Chondrocyte (in vitro differentiated cells): ENCODE data around the gene KANSL2. TPM values are rescaled to one million over a fixed set of nuclear protein-coding genes. Genes with fewer than 3 reads are reported as not detected.

Source experiments
- DNase-seq: peaks from one replicate; pipeline ENCODE4 v3.0.0; 2021; ENCODE audit warnings: mixed read lengths, low spot score
- H3K27ac Mint-ChIP-seq: one replicate; pipeline ENCODE4 v1.8.0; 2021; ENCODE audit warnings: mild to moderate bottlenecking, moderate library complexity, mixed read lengths; ENCODE audit not compliant: unreplicated experiment
- H3K27me3 Mint-ChIP-seq: 2 replicates; pipeline ENCODE4 v1.8.0; 2021; ENCODE audit warnings: low read depth, mixed read lengths
- H3K36me3 Mint-ChIP-seq: 2 replicates; pipeline ENCODE4 v1.8.0; 2021; ENCODE audit warnings: low read depth, mixed read lengths
- H3K4me1 Mint-ChIP-seq: 2 replicates; pipeline ENCODE4 v1.8.0; 2021; ENCODE audit warnings: low read depth, mild to moderate bottlenecking, mixed read lengths
- H3K4me3 Mint-ChIP-seq: one replicate; pipeline ENCODE4 v1.8.0; 2021; ENCODE audit warnings: mild to moderate bottlenecking, moderate library complexity, mixed read lengths; ENCODE audit not compliant: unreplicated experiment
- H3K9me3 Mint-ChIP-seq: 2 replicates; pipeline ENCODE4 v1.8.0; 2021; ENCODE audit warnings: low read depth, mixed read lengths
- CTCF ChIP-seq: fragments of 200-600 bp; sonication (generic); IDR thresholded peaks from 2 replicates; pipeline ENCODE4 v1.5.0; 2021; ENCODE audit warnings: antibody characterized with exemption, mild to moderate bottlenecking, moderate library complexity
- total RNA-seq: library from RNA; stranded (reverse); gene quantifications from 3 replicates; pipeline ENCODE4 v1.2.1, GENCODE V29; 2021

Gene KANSL2
- total RNA-seq, 1 donor from 2014 or later = 29.0 TPM

- Mint-ChIP-seq H3K4me1 (no peaks in the 10 kb centered on the region), H3K4me3 (no peak overlapping the region), H3K9me3 (peaks cover 3% of the 10 kb centered on the region), H3K27me3 (no peaks in the 10 kb centered on the region), H3K27ac (no peak overlapping the region), H3K36me3 (peaks cover 21% of the 10 kb centered on the region)
- DNase-seq = no peak
- TF ChIP-seq CTCF = no peak
These were observed 41.2 kb downstream of the KANSL2 start for GRCh38 chr12:48640854-48641253.

GRCh38 chr12:48640428-48640827 is 41.6 kb downstream of the KANSL2 start:
- H3K36me3 Mint-ChIP-seq = peaks cover 21% of the 10 kb centered on the region
- no peaks in the 10 kb centered on the region for H3K4me1 Mint-ChIP-seq
- no peak overlapping the region for H3K27ac Mint-ChIP-seq
- no peak overlapping the region for H3K4me3 Mint-ChIP-seq
- no peak for DNase-seq
- TF ChIP-seq CTCF = no peak
- peaks cover 3% of the 10 kb centered on the region for H3K9me3 Mint-ChIP-seq
- H3K27me3 Mint-ChIP-seq = no peaks in the 10 kb centered on the region

- peaks cover 20% of the 10 kb centered on the region for H3K27me3 Mint-ChIP-seq
- no peaks in the 10 kb centered on the region for H3K4me1 Mint-ChIP-seq
- H3K9me3 Mint-ChIP-seq = no peaks in the 10 kb centered on the region
- no peak overlapping the region for H3K27ac Mint-ChIP-seq
- H3K4me3 Mint-ChIP-seq = no peak overlapping the region
- DNase-seq = no peak
- H3K36me3 Mint-ChIP-seq = peaks cover 2% of the 10 kb centered on the region
- TF ChIP-seq CTCF = no peak
These were observed 51.0 kb downstream of the KANSL2 start for GRCh38 chr12:48631071-48631470.

- no peaks in the 10 kb centered on the region for H3K9me3 Mint-ChIP-seq
- DNase-seq = no peak
- no peak for TF ChIP-seq CTCF
- H3K4me3 Mint-ChIP-seq = no peak overlapping the region
- peaks cover 2% of the 10 kb centered on the region for H3K36me3 Mint-ChIP-seq
- H3K27ac Mint-ChIP-seq = no peak overlapping the region
- peaks cover 20% of the 10 kb centered on the region for H3K27me3 Mint-ChIP-seq
- H3K4me1 Mint-ChIP-seq = no peaks in the 10 kb centered on the region
These were observed 51.7 kb downstream of the KANSL2 start for GRCh38 chr12:48630346-48630745.

- H3K4me1 Mint-ChIP-seq = no peaks in the 10 kb centered on the region
- no peaks in the 10 kb centered on the region for H3K9me3 Mint-ChIP-seq
- H3K27me3 Mint-ChIP-seq = peaks cover 22% of the 10 kb centered on the region
- no peak overlapping the region for H3K27ac Mint-ChIP-seq
- no peak for TF ChIP-seq CTCF
- no peak for DNase-seq
- no peak overlapping the region for H3K4me3 Mint-ChIP-seq
- H3K36me3 Mint-ChIP-seq = peaks cover 2% of the 10 kb centered on the region
These were observed 52.5 kb downstream of the KANSL2 start for GRCh38 chr12:48629541-48629940.
